Activated CD4-positive, alpha-beta T cell treated with anti-CD3 and anti-CD28 coated beads, Interleukin-2, amount 10 ng/mL, durations not matched to agents 24 days and 14 days (primary cell): Measurements from ENCODE around the gene PRICKLE2. TPM values are rescaled to one million over a fixed set of nuclear protein-coding genes. Genes with fewer than 3 reads are reported as not detected.

Experiments used
- DNase-seq: peaks from one replicate; pipeline ENCODE4 v3.0.0; 2022
- H3K27ac Mint-ChIP-seq: one replicate; pipeline ENCODE4 v1.8.0; 2022; ENCODE audit warnings: mild to moderate bottlenecking, mixed read lengths
- H3K27me3 Mint-ChIP-seq: one replicate; pipeline ENCODE4 v1.8.0; 2022; ENCODE audit warnings: mixed read lengths
- H3K36me3 Mint-ChIP-seq: one replicate; pipeline ENCODE4 v1.8.0; 2022; ENCODE audit warnings: low read depth, mild to moderate bottlenecking, mixed read lengths
- H3K4me1 Mint-ChIP-seq: one replicate; pipeline ENCODE4 v1.8.0; 2021; ENCODE audit warnings: mixed read lengths
- H3K4me3 Mint-ChIP-seq: one replicate; pipeline ENCODE4 v1.8.0; 2022; ENCODE audit warnings: mild to moderate bottlenecking, moderate library complexity, mixed read lengths
- H3K9me3 Mint-ChIP-seq: one replicate; pipeline ENCODE4 v1.8.0; 2021; ENCODE audit warnings: mixed read lengths
- intact Hi-C: fragments of 100-400 bp; cut with micrococcal nuclease; formaldehyde crosslinking; loops from one replicate; pipeline ENCODE4 v1.15.1; 2023
- total RNA-seq: library from RNA; stranded (reverse); gene quantifications from 2 replicates; pipeline ENCODE4 v1.2.3, GENCODE V29; 2022

The PRICKLE2 gene
- total RNA-seq, 1 donor from 2014 or later = not detected

- no peak overlapping the region for H3K4me3 Mint-ChIP-seq
- no peak for DNase-seq
- no peaks in the 10 kb centered on the region for H3K9me3 Mint-ChIP-seq
- H3K27ac Mint-ChIP-seq = no peak overlapping the region
- H3K27me3 Mint-ChIP-seq = no peaks in the 10 kb centered on the region
- no peaks in the 10 kb centered on the region for H3K36me3 Mint-ChIP-seq
- intact Hi-C loops = no loop called here
- H3K4me1 Mint-ChIP-seq = no peaks in the 10 kb centered on the region
These were observed 45.4 kb downstream of the PRICKLE2 start for GRCh38 chr3:64179860-64180259.

GRCh38 chr3:64179249-64179648, 46.0 kb downstream of the PRICKLE2 start:
- no peaks in the 10 kb centered on the region for H3K4me1 Mint-ChIP-seq
- intact Hi-C loops = no loop called here
- H3K27ac Mint-ChIP-seq = no peak overlapping the region
- H3K4me3 Mint-ChIP-seq = no peak overlapping the region
- no peaks in the 10 kb centered on the region for H3K9me3 Mint-ChIP-seq
- no peaks in the 10 kb centered on the region for H3K27me3 Mint-ChIP-seq
- H3K36me3 Mint-ChIP-seq = no peaks in the 10 kb centered on the region
- no peak for DNase-seq

GRCh38 chr3:64178419-64178818, 46.8 kb downstream of the PRICKLE2 start:
- intact Hi-C loops = no loop called here
- no peak for DNase-seq
- Mint-ChIP-seq H3K36me3 (no peaks in the 10 kb centered on the region), H3K4me1 (no peaks in the 10 kb centered on the region), H3K9me3 (no peaks in the 10 kb centered on the region), H3K4me3 (no peak overlapping the region), H3K27me3 (peaks cover 3% of the 10 kb centered on the region), H3K27ac (no peak overlapping the region)

GRCh38 chr3:64176461-64176996, 48.7 kb downstream of the PRICKLE2 start:
- intact Hi-C loops = no loop called here
- H3K4me3 Mint-ChIP-seq = no peak overlapping the region
- no peaks in the 10 kb centered on the region for H3K36me3 Mint-ChIP-seq
- DNase-seq = no peak
- no peaks in the 10 kb centered on the region for H3K4me1 Mint-ChIP-seq
- no peak overlapping the region for H3K27ac Mint-ChIP-seq
- peaks cover 3% of the 10 kb centered on the region for H3K27me3 Mint-ChIP-seq
- no peaks in the 10 kb centered on the region for H3K9me3 Mint-ChIP-seq

- Mint-ChIP-seq H3K9me3 (no peaks in the 10 kb centered on the region), H3K4me3 (no peak overlapping the region), H3K36me3 (no peaks in the 10 kb centered on the region), H3K4me1 (no peaks in the 10 kb centered on the region), H3K27ac (no peak overlapping the region), H3K27me3 (peaks cover 3% of the 10 kb centered on the region)
- DNase-seq = no peak
- intact Hi-C loops = no loop called here
These were observed 50.9 kb downstream of the PRICKLE2 start for GRCh38 chr3:64174328-64174727.

- no peaks in the 10 kb centered on the region for H3K36me3 Mint-ChIP-seq
- intact Hi-C loops = no loop called here
- DNase-seq = no peak
- no peaks in the 10 kb centered on the region for H3K9me3 Mint-ChIP-seq
- H3K4me1 Mint-ChIP-seq = no peaks in the 10 kb centered on the region
- H3K27ac Mint-ChIP-seq = no peak overlapping the region
- no peak overlapping the region for H3K4me3 Mint-ChIP-seq
- H3K27me3 Mint-ChIP-seq = peaks cover 3% of the 10 kb centered on the region
These were observed 51.7 kb downstream of the PRICKLE2 start for GRCh38 chr3:64173563-64173962.

GRCh38 chr3:64170270-64170669, 55.0 kb downstream of the PRICKLE2 start:
- peaks cover 3% of the 10 kb centered on the region for H3K27me3 Mint-ChIP-seq
- DNase-seq = no peak
- H3K27ac Mint-ChIP-seq = no peak overlapping the region
- H3K4me1 Mint-ChIP-seq = no peaks in the 10 kb centered on the region
- intact Hi-C loops = no loop called here
- H3K9me3 Mint-ChIP-seq = no peaks in the 10 kb centered on the region
- H3K4me3 Mint-ChIP-seq = no peak overlapping the region
- no peaks in the 10 kb centered on the region for H3K36me3 Mint-ChIP-seq

GRCh38 chr3:64167868-64168267, 57.4 kb downstream of the PRICKLE2 start:
- DNase-seq = no peak

GRCh38 chr3:64167351-64167750, 57.9 kb downstream of the PRICKLE2 start:
- intact Hi-C loops = no loop called here
- H3K4me1 Mint-ChIP-seq = no peaks in the 10 kb centered on the region
- no peaks in the 10 kb centered on the region for H3K9me3 Mint-ChIP-seq
- no peak overlapping the region for H3K4me3 Mint-ChIP-seq
- H3K36me3 Mint-ChIP-seq = no peaks in the 10 kb centered on the region
- no peak for DNase-seq
- H3K27me3 Mint-ChIP-seq = no peaks in the 10 kb centered on the region
- no peak overlapping the region for H3K27ac Mint-ChIP-seq

More at GRCh38 chr3:64167868-64168267, 57.4 kb downstream of the PRICKLE2 start:
- no peaks in the 10 kb centered on the region for H3K27me3 Mint-ChIP-seq
- H3K36me3 Mint-ChIP-seq = no peaks in the 10 kb centered on the region
- H3K9me3 Mint-ChIP-seq = no peaks in the 10 kb centered on the region
- intact Hi-C loops = no loop called here
- H3K4me1 Mint-ChIP-seq = no peaks in the 10 kb centered on the region
- no peak overlapping the region for H3K4me3 Mint-ChIP-seq
- H3K27ac Mint-ChIP-seq = no peak overlapping the region

GRCh38 chr3:64166584-64167162, 58.6 kb downstream of the PRICKLE2 start:
- H3K9me3 Mint-ChIP-seq = no peaks in the 10 kb centered on the region

GRCh38 chr3:64164349-64164748, 60.9 kb downstream of the PRICKLE2 start:
- intact Hi-C loops = no loop called here
- H3K27me3 Mint-ChIP-seq = no peaks in the 10 kb centered on the region
- no peak for DNase-seq
- no peak overlapping the region for H3K4me3 Mint-ChIP-seq
- no peaks in the 10 kb centered on the region for H3K9me3 Mint-ChIP-seq
- H3K36me3 Mint-ChIP-seq = no peaks in the 10 kb centered on the region
- H3K4me1 Mint-ChIP-seq = no peaks in the 10 kb centered on the region
- no peak overlapping the region for H3K27ac Mint-ChIP-seq

More at GRCh38 chr3:64166584-64167162, 58.6 kb downstream of the PRICKLE2 start:
- DNase-seq = no peak
- no peak overlapping the region for H3K4me3 Mint-ChIP-seq
- no peak overlapping the region for H3K27ac Mint-ChIP-seq
- H3K4me1 Mint-ChIP-seq = no peaks in the 10 kb centered on the region
- no peaks in the 10 kb centered on the region for H3K36me3 Mint-ChIP-seq
- intact Hi-C loops = no loop called here
- H3K27me3 Mint-ChIP-seq = no peaks in the 10 kb centered on the region

- Mint-ChIP-seq H3K4me1 (no peaks in the 10 kb centered on the region), H3K27ac (no peak overlapping the region), H3K36me3 (no peaks in the 10 kb centered on the region), H3K9me3 (no peaks in the 10 kb centered on the region), H3K4me3 (no peak overlapping the region), H3K27me3 (no peaks in the 10 kb centered on the region)
- DNase-seq = no peak
- intact Hi-C loops = no loop called here
These were observed 61.5 kb downstream of the PRICKLE2 start for GRCh38 chr3:64163755-64164148.

GRCh38 chr3:64163019-64163754, 62.1 kb downstream of the PRICKLE2 start:
- DNase-seq = no peak
- intact Hi-C loops = no loop called here
- no peaks in the 10 kb centered on the region for H3K36me3 Mint-ChIP-seq
- no peak overlapping the region for H3K27ac Mint-ChIP-seq
- H3K9me3 Mint-ChIP-seq = no peaks in the 10 kb centered on the region
- no peak overlapping the region for H3K4me3 Mint-ChIP-seq
- H3K4me1 Mint-ChIP-seq = no peaks in the 10 kb centered on the region
- H3K27me3 Mint-ChIP-seq = no peaks in the 10 kb centered on the region

- no peak overlapping the region for H3K4me3 Mint-ChIP-seq
- H3K27ac Mint-ChIP-seq = no peak overlapping the region
- intact Hi-C loops = no loop called here
- H3K36me3 Mint-ChIP-seq = no peaks in the 10 kb centered on the region
- no peaks in the 10 kb centered on the region for H3K9me3 Mint-ChIP-seq
- DNase-seq = no peak
- H3K4me1 Mint-ChIP-seq = no peaks in the 10 kb centered on the region
- H3K27me3 Mint-ChIP-seq = no peaks in the 10 kb centered on the region
These were observed 63.7 kb downstream of the PRICKLE2 start for GRCh38 chr3:64161481-64161952.
